Measurements from ENCODE around the gene NKTR. TPM values are rescaled to one million over a fixed set of nuclear protein-coding genes. Genes with fewer than 3 reads are reported as not detected.
"Not testable (repeated sequence)": the region's sequence is repeated elsewhere in the genome, so short reads cannot be mapped to it uniquely, and the experiment has no call there.

NKTR gene
- total RNA-seq, 1 experiment from 2014 or later = 89.3 TPM

DNA sequence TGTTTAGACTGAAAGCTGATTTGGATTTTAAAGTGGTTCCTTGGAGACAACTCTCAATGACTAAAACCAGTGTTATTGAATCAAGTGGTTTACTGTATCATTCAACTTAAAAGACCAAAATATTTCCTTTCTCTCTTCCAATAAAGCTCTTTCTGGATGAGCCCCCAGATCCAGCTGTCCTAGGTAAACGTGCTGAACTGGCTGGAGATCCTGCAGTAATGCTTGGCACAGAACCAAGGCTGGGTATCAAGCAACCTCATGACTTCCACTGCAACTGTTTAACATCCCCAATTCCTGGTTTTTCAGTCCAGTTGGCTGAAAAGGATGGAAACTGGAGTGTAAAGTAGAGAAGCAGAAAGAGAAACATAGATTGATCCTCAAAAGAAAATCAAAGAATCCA, 47.7 kb upstream of the NKTR start:
- TF ChIP-seq ZNF416 (CRISPR knock-in tag; IDR thresholded peaks at IDR 0.05) (no peak), NFATC4 (CRISPR knock-in tag; IDR thresholded peaks at IDR 0.05) (no peak), FOXP4 (CRISPR knock-in tag; IDR thresholded peaks at IDR 0.05) (no peak), NFE2L1 (CRISPR knock-in tag; IDR thresholded peaks at IDR 0.05) (no peak), ZNF121 (CRISPR knock-in tag; IDR thresholded peaks at IDR 0.05) (no peak)
- TF ChIP-seq, protein P1, sequence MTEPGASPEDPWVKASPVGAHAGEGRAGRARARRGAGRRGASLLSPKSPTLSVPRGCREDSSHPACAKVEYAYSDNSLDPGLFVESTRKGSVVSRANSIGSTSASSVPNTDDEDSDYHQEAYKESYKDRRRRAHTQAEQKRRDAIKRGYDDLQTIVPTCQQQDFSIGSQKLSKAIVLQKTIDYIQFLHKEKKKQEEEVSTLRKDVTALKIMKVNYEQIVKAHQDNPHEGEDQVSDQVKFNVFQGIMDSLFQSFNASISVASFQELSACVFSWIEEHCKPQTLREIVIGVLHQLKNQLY (CRISPR knock-in tag; IDR thresholded peaks at IDR 0.05) = no peak
- H3K9me3 Mint-ChIP-seq = no peaks in the 10 kb centered on the region
- no peak for ATAC-seq

GRCh38 chr3:42556089-42556632, 44.3 kb upstream of the NKTR start:
- H3K4me1 Mint-ChIP-seq = no peaks in the 10 kb centered on the region
- H3K9me3 Mint-ChIP-seq = no peaks in the 10 kb centered on the region
- ChIA-PET POLR2A (no interaction called here), CTCF (no interaction called here)
- H3K27ac Mint-ChIP-seq = no peak overlapping the region
- peaks cover 67% of the 10 kb centered on the region for H3K36me3 Mint-ChIP-seq
- no peaks in the 10 kb centered on the region for H3K27me3 Mint-ChIP-seq (ENCODE audit: low read depth)
- DNase-seq (ENCODE audit: low spot score) (no peak), ATAC-seq (no peak)
- no peak overlapping the region for H3K4me3 Mint-ChIP-seq
- TF ChIP-seq TCF7 (CRISPR knock-in tag; IDR thresholded peaks at IDR 0.05; ENCODE audit: low read depth) (no peak), PRRX2 (CRISPR knock-in tag; IDR thresholded peaks at IDR 0.05) (no peak), HMGXB4 (CRISPR knock-in tag; IDR thresholded peaks at IDR 0.05) (no peak)

More for the DNA sequence above, 47.7 kb upstream of the NKTR start:
- Mint-ChIP-seq H3K4me3 (no peak overlapping the region), H3K4me1 (no peaks in the 10 kb centered on the region), H3K36me3 (peaks cover 53% of the 10 kb centered on the region), H3K27me3 (ENCODE audit: low read depth) (no peaks in the 10 kb centered on the region), H3K27ac (no peak overlapping the region)
- CTCF ChIA-PET = no interaction called here
- no peak for DNase-seq (ENCODE audit: low spot score)
- POLR2A ChIA-PET = no interaction called here

DNA sequence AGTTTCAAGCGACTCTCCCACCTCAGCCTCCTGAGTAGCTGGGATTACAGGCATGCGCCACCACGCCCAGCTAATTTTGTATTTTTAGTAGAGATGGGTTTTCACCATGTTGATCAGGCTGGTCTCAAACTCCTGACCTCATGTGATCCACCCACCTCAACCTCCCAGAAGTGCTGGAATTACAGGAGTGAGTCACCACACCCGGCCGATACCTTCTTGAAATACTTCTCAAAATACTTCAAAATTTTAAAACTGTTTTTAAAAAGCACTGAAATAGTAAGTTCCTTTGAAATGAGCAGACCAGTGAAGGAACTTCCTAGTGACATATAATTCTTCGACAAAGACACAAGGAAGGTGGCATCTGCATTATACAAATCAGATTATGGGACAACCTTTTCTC, 43.7 kb upstream of the NKTR start:
- peaks cover 65% of the 10 kb centered on the region for H3K36me3 Mint-ChIP-seq
- CTCF ChIA-PET; H3K9me3 Mint-ChIP-seq; H3K27ac Mint-ChIP-seq; ATAC-seq; H3K27me3 Mint-ChIP-seq (ENCODE audit: low read depth); H3K4me3 Mint-ChIP-seq; POLR2A ChIA-PET; DNase-seq (ENCODE audit: low spot score); H3K4me1 Mint-ChIP-seq: not testable (repeated sequence)

DNA sequence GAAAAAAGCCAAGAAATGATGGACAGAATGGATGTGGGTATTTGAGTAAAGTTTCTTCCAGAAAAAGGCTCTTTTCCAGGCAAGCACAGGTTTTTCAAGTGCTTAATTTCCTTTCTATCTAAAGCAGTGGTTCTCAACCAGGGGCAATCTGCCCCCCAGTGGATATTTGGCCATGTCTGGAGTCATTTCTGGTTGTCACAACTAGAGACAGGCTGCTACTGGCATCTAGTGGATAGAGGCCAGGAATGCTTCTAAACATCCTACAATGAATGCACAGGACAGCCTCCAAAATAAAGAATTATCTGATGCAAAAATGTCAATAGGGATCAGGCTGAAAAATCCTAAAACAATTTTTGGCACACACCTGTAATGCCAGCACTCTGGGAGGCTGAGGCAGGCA, 42.6 kb upstream of the NKTR start:
- ChIA-PET CTCF (interaction anchor here (1.4 to 1.5 kb wide), 2 partner anchors 10 to 328 kb away, joined by 3 to 4 read pairs; no protein-coding TSS in a partner anchor), POLR2A (no interaction called here)
- ATAC-seq = peak; percentile 67
- Mint-ChIP-seq H3K9me3 (no peaks in the 10 kb centered on the region), H3K27ac (no peak overlapping the region), H3K36me3 (peaks cover 61% of the 10 kb centered on the region), H3K27me3 (ENCODE audit: low read depth) (no peaks in the 10 kb centered on the region), H3K4me1 (no peaks in the 10 kb centered on the region), H3K4me3 (no peak overlapping the region)
- DNase-seq (ENCODE audit: low spot score) = no peak
- no peak for TF ChIP-seq RORB (CRISPR knock-in tag; IDR thresholded peaks at IDR 0.05)
- TF ChIP-seq ZSCAN18 (CRISPR knock-in tag; IDR thresholded peaks at IDR 0.05) = no peak
- no peak for TF ChIP-seq FOXP1 (CRISPR knock-in tag; IDR thresholded peaks at IDR 0.05; ENCODE audit: borderline replicate concordance)
- TF ChIP-seq ZBTB43 (CRISPR knock-in tag; IDR thresholded peaks at IDR 0.05) = no peak
